T-helper 17 cell (primary cell): Measurements from ENCODE around the gene THRAP3. TPM values are rescaled to one million over a fixed set of nuclear protein-coding genes. Genes with fewer than 3 reads are reported as not detected.
"Not testable (repeated sequence)": the region's sequence is repeated elsewhere in the genome, so short reads cannot be mapped to it uniquely, and the experiment has no call there.

Experiments
- ATAC-seq: fragments of 150-1000 bp; cut with Tn5 transposase; 2 replicates; pipeline ENCODE4 v1.10.0; 2021; ENCODE audit warnings: mild to moderate bottlenecking, moderate library complexity
- DNase-seq, 3 donors: peaks; one replicate each; pipeline versions ENCODE4 v3.0.0 to v3.0.0-alpha.2; 2020 to 2021
- H3K9me3 ChIP-seq: one replicate; pipeline ENCODE4 v1.7.0; 2013; ENCODE audit warnings: low read length, mild to moderate bottlenecking; ENCODE audit not compliant: control insufficient read depth, poor library complexity, severe bottlenecking
- H3K27ac Mint-ChIP-seq: one replicate; pipeline ENCODE4 v1.8.0; 2022; ENCODE audit warnings: mild to moderate bottlenecking, moderate library complexity, mixed read lengths
- H3K27me3 Mint-ChIP-seq: one replicate; pipeline ENCODE4 v1.8.0; 2022; ENCODE audit warnings: mixed read lengths
- H3K36me3 Mint-ChIP-seq: one replicate; pipeline ENCODE4 v1.8.0; 2022; ENCODE audit warnings: low read depth, mixed read lengths
- H3K4me1 Mint-ChIP-seq: one replicate; pipeline ENCODE4 v1.8.0; 2022; ENCODE audit warnings: mild to moderate bottlenecking, mixed read lengths
- H3K4me3 Mint-ChIP-seq: one replicate; pipeline ENCODE4 v1.8.0; 2022; ENCODE audit warnings: mild to moderate bottlenecking, moderate library complexity, mixed read lengths
- total RNA-seq, 4 donors: library from RNA in 2 of 4; stranded (reverse) in 2 of 4; gene quantifications; one replicate each; pipeline ENCODE4 v1.2.3 and lab custom pipeline; 2022 to 2026

THRAP3 gene
- total RNA-seq, 2 donors from 2014 or later = 74.5 to 76.3 TPM

- not testable (repeated sequence) for H3K9me3 ChIP-seq, DNase-seq, H3K27me3 Mint-ChIP-seq, H3K4me3 Mint-ChIP-seq, ATAC-seq, H3K36me3 Mint-ChIP-seq
- H3K4me1 Mint-ChIP-seq = peaks cover 32% of the 10 kb centered on the region
- peak overlapping the region; percentile 99 for H3K27ac Mint-ChIP-seq
These were observed 2.3 kb upstream of the THRAP3 start for GRCh38 chr1:36221901-36222300.

DNA sequence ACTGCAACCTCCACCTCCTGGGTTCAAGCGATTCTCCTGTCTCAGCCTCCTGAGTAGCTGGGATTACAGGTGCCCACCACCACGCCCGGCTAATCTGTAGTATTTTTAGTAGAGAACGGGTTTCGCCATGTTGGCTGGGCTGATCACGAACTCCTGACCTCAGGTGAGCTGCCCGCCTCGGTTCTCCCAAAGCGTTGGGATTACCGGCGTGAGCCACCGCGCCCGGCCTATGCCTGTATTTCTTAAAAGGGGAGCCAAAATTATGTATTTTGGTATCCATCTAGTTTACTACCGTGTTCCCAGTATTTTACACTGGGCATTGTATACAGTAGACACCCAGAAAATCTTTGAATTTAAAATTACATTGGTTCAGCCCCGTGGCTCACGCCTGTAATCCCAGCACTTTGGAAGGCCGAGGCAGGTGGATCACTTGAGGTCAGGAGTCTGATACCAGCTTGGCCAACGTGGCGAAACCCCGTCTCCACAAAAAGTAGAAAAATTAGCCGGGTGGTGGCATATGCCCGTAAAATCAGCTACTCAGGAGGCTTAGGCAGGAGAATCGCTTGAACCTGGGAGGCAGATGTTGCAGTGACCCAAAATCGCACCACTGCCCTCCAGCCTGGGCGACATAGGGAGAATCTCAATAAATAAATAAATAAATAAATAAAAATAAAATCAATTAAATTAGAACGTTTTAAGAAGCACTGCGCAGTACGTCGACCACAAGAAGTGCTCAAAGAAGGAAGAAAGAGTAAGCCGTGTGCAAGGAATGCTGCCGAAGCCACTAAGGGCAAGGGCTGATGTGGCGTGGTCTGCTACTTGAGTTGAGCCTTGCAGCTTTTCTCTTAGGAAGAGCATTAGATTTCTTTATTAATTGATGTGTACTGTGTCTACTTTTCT is 1.5 kb upstream of the THRAP3 start:
- Mint-ChIP-seq H3K36me3 (peaks cover 6% of the 10 kb centered on the region), H3K27me3 (no peaks in the 10 kb centered on the region), H3K4me1 (peaks cover 34% of the 10 kb centered on the region), H3K27ac (peak overlapping the region; percentile 99), H3K4me3 (peak overlapping the region; percentile 95)
- no peak for ATAC-seq
- no peak for DNase-seq
- H3K9me3 ChIP-seq = no peaks in the 10 kb centered on the region

GRCh38 chr1:36223381-36223995 is 755 bp upstream of the THRAP3 start:
- H3K4me1 Mint-ChIP-seq = peaks cover 34% of the 10 kb centered on the region
- no peaks in the 10 kb centered on the region for H3K27me3 Mint-ChIP-seq
- H3K27ac Mint-ChIP-seq = peak overlapping the region; percentile 99
- no peaks in the 10 kb centered on the region for H3K9me3 ChIP-seq
- peaks cover 6% of the 10 kb centered on the region for H3K36me3 Mint-ChIP-seq
- peak overlapping the region; percentile 95 for H3K4me3 Mint-ChIP-seq
- peak in 1 of 3 donors; percentile 21 for DNase-seq
- peak; percentile 37 for ATAC-seq

DNA sequence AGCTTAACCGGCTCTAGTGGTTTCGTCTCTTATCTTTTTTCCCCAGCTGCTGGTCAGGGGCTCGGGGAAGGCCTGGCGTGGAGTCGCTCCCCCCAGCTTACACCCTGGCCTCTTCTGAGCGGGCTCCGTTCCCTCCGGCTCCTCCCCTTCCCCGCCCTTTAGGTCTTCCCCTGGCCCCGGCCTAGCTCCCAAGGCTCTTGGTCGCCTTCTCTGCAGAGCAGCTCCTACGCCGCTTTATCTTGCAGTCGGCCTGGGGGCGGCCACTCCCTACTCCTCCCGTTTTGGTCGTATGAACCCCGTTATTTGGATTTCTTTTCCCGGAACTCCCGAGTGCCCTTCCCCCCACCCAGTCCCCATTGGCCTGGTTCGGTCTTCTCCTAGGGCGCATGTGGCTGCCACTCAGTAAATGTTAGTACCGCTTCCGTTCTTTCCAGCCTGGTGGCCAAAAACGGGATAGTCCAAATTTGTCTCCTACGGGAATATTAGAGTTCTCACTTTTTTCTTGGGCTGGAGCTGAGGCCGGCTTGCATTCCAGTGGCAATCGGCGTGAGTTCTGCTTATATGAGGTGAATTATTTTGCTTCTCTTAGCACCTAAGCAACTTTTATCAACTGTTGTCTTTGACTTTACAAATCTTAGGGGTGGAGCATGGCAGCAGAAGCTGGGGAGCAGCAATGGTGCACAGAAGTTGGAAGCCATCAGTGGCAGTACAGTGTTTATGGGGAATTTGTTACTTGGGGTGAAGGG is 467 bp downstream of the THRAP3 start:
- H3K9me3 ChIP-seq = no peaks in the 10 kb centered on the region
- ATAC-seq = peak; percentile 61
- Mint-ChIP-seq H3K4me3 (peak overlapping the region; percentile 95), H3K4me1 (peaks cover 34% of the 10 kb centered on the region), H3K36me3 (peaks cover 6% of the 10 kb centered on the region), H3K27me3 (no peaks in the 10 kb centered on the region), H3K27ac (peak overlapping the region; percentile 99)
- DNase-seq = peak in 1 of 3 donors; percentile 69

DNA sequence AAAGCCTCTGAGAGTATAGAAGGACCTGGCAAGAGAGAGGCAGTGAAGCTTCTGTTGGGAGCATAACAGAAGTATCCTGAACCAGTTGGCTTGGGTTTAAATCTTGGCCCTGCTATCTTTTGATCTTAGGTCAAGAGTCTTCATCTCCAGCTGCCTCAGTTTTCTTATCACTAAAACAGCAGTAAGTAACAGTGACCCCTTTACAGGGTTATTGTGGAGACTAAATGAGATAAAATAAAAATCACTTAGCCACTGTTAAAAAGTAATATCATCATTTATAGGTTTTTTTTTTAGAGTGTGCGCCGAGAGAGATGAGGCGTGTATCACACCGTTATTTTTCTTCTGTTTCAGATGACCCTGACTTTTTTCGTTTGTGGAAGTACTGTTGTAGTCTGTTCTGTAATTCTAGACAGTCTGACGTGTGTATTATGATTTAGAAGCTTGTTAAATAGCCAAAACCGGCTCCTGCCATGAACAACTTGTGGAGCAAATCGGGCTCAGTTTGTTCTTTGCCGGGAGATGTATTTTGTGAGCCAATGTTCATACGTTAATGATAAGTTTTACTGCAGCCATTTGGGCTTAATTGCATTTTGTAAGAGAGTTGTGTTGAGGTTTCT is 1.1 kb downstream of the THRAP3 start:
- Mint-ChIP-seq H3K4me1 (peaks cover 34% of the 10 kb centered on the region), H3K27ac (peak overlapping the region; percentile 99), H3K36me3 (peaks cover 6% of the 10 kb centered on the region), H3K27me3 (no peaks in the 10 kb centered on the region), H3K4me3 (peak overlapping the region; percentile 95)
- H3K9me3 ChIP-seq = no peaks in the 10 kb centered on the region
- ATAC-seq = no peak
- DNase-seq = no peak

- H3K4me3 Mint-ChIP-seq, H3K36me3 Mint-ChIP-seq, H3K27me3 Mint-ChIP-seq, ATAC-seq, H3K9me3 ChIP-seq, DNase-seq: not testable (repeated sequence)
- peak overlapping the region; percentile 57 for H3K27ac Mint-ChIP-seq
- H3K4me1 Mint-ChIP-seq = peaks cover 27% of the 10 kb centered on the region
These were observed 6.0 kb downstream of the THRAP3 start for GRCh38 chr1:36230279-36230678.

DNA sequence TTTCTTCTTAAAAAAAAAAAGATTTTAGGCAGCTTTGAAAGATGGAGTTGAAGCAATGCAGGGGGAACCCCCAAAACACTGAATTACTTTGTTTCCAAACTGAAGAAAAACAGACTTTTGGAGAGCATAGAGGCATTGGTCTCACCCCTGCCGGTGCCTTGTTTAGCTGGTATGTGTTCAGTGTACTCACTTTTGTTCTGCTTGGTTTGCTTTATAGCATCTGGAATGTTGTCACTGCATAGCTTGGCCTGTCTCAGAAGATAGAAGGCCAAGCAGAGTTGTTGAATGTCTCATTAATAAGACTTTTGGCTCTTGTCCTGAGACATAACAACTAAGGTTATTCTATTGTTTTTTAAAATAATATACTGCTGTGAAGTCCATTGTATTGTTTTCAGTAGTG is 6.9 kb downstream of the THRAP3 start:
- Mint-ChIP-seq H3K36me3 (peaks cover 6% of the 10 kb centered on the region), H3K27me3 (no peaks in the 10 kb centered on the region), H3K27ac (peak overlapping the region; percentile 57), H3K4me3 (no peak overlapping the region), H3K4me1 (peaks cover 21% of the 10 kb centered on the region)
- H3K9me3 ChIP-seq = no peaks in the 10 kb centered on the region
- no peak for ATAC-seq
- DNase-seq = no peak

GRCh38 chr1:36232212-36233095 is 8.2 kb downstream of the THRAP3 start:
- no peaks in the 10 kb centered on the region for H3K9me3 ChIP-seq
- DNase-seq (no peak), ATAC-seq (peak; percentile 70)
- H3K4me3 Mint-ChIP-seq = peak overlapping the region; percentile 7
- no peaks in the 10 kb centered on the region for H3K27me3 Mint-ChIP-seq
- peaks cover under 1% of the 10 kb centered on the region for H3K36me3 Mint-ChIP-seq
- peaks cover 18% of the 10 kb centered on the region for H3K4me1 Mint-ChIP-seq
- H3K27ac Mint-ChIP-seq = peak overlapping the region; percentile 57

GRCh38 chr1:36236302-36236701 is 12.1 kb downstream of the THRAP3 start:
- no peak for ATAC-seq
- no peak for DNase-seq
- Mint-ChIP-seq H3K4me1 (peaks cover 28% of the 10 kb centered on the region), H3K36me3 (no peaks in the 10 kb centered on the region), H3K27me3 (no peaks in the 10 kb centered on the region), H3K4me3 (peak overlapping the region; percentile 58), H3K27ac (peak overlapping the region; percentile 72)
- no peaks in the 10 kb centered on the region for H3K9me3 ChIP-seq

GRCh38 chr1:36238433-36238832 is 14.2 kb downstream of the THRAP3 start:
- no peak for DNase-seq
- Mint-ChIP-seq H3K4me1 (peaks cover 25% of the 10 kb centered on the region), H3K27ac (no peak overlapping the region), H3K27me3 (no peaks in the 10 kb centered on the region), H3K4me3 (no peak overlapping the region), H3K36me3 (no peaks in the 10 kb centered on the region)
- H3K9me3 ChIP-seq = no peaks in the 10 kb centered on the region
- ATAC-seq = no peak

DNA sequence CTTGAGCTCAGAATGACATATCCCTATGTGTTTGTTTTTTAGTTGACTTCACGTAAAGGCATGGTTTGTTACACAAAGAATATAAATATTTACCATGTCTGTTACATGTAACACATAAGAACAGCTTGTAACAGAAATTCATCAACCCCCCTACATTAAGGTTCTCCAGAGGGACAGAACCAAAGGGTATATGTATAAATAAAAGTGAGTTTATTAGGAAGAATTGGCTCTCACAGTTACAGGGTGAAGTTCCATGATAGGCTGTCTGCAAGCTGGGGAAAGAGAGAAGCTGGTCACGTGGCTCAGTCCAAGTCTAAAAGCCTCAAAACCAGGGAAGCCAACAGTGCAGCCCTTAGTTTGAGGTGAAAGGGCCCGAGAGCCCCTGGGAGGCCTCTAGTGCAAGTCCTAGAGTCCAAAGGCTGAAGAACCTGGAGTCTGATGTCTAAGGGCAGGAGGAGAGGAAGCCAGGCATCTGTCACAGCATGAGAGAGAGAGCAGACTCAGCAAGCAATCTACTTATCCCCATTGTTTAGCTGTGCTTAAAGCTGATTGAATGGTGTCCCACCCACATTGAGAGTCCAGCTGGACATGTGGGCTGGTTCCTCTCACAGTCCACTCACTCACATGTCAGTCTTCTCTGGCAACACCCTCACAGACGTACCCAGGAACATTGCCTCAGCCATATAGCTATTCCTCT is 15.8 kb downstream of the THRAP3 start:
- ATAC-seq = peak; percentile 14
- H3K36me3 Mint-ChIP-seq = peaks cover 2% of the 10 kb centered on the region
- peaks cover 27% of the 10 kb centered on the region for H3K4me1 Mint-ChIP-seq
- DNase-seq = no peak
- no peaks in the 10 kb centered on the region for H3K27me3 Mint-ChIP-seq
- H3K27ac Mint-ChIP-seq = peak overlapping the region; percentile 60
- H3K9me3 ChIP-seq = no peaks in the 10 kb centered on the region
- H3K4me3 Mint-ChIP-seq = no peak overlapping the region

DNA sequence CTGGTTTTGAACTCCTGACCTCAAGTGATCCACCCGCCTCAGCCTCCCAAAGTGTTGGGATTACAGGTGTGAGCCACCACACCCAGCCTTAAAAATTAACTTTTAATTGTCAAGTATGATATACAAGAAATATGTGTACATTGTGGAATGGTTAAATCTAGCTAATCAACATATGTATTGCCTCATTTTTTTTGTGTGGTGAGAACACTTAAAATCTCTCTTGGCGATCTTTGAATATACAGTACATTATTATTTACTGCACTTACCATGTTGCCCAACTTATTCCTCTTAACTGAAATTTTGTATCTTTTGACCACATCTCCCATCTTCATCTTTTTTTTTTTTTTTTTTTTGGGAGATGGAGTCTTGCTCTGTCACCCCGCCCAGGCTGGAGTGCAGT is 23.3 kb downstream of the THRAP3 start:
- H3K9me3 ChIP-seq = no peaks in the 10 kb centered on the region
- no peak for ATAC-seq
- Mint-ChIP-seq H3K27me3 (no peaks in the 10 kb centered on the region), H3K4me1 (peaks cover 26% of the 10 kb centered on the region), H3K36me3 (peaks cover 2% of the 10 kb centered on the region), H3K27ac (no peak overlapping the region), H3K4me3 (no peak overlapping the region)
- DNase-seq = no peak
